ENCODE results near the gene PIGS.

Gene PIGS

DNA sequence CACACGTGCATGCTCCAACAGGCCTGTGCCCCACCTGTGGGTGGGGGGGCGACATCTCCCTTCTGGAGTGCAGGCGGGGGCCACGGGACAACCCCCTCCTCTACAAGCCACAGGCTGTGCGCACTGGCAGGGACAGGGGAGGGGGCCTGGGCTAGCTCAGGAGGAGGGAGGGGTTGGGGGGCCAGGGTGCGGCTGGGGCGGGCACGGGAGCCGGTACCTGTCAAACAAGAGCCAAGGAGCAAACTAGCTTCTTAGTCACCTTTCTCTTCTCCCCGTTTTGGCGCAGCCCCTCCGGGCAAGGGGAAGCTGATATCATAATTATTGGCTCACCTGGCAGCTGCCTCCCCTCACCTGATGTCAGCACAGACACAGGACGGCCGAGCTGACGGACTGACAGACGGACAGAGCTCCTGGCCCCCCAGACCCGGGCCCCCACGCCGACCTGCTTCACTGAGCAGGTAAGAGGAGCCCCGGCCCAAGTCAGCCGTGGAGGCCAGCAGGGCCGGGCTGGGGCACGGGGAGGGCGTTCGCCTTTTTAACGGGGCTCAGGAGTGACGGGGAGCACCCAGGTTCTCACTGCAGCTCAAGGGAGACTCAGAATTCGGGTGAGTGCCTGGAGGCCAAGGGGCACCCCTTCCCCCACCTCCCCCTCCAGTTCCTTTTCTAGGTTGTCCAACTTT lies 65.2 kb downstream of the PIGS start, which contains the start of gene FOXN1:
Gene FOXN1, plus strand, starts transcription at position 363 of the 680 bp plus-strand sequence. CDS start 17,622 bp downstream, outside the sequence.
- DNase-seq: no peak

DNA sequence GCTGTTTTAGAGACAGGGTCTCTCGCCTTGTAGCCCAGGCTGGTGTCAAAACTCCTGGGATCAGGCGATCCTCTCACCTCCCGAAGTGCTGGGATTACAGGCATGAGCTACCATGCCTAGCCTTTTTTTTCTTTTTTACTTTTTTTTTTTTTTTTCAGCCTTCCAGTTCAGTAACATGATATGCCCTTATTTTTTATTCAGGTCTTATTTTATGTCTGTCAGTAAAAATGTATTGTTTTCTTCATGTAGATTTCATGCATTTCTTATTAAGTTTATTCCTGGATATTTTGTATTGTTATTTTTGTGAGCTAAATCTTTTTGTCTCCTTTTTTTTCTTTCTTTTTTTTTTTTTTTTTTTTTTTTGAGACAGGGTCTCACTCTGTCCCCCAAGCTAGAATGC lies 67.9 kb downstream of the PIGS start:
- DNase-seq: no peak
